Esophagus squamous epithelium (tissue), 4 donors: ENCODE data around the gene ZNF891.

Experiments
- CTCF ChIP-seq, 6 experiments: fragments of 450-650 bp in 4 of 6; fragments of 200-600 bp in 2 of 6; sonication (generic) in 2 of 6; IDR thresholded peaks; one replicate each; pipeline ENCODE4 v1.5.1; 2016 to 2019; ENCODE audit warnings: antibody characterized with exemption in 6 of 6, mild to moderate bottlenecking in 4 of 6, moderate library complexity in 4 of 6
- POLR2A ChIP-seq, 4 donors: fragments of 450-650 bp; IDR thresholded peaks; one replicate each; pipeline ENCODE4 v1.6.1; 2017; ENCODE audit warnings: antibody characterized with exemption in 4 of 4, mild to moderate bottlenecking in 4 of 4, moderate library complexity in 3 of 4

- TF ChIP-seq CTCF (IDR thresholded peaks at IDR 0.05) (no peak), POLR2A (IDR thresholded peaks at IDR 0.05) (no peak)
Measured at GRCh38 chr12:133105620-133106019, 24.5 kb downstream of the ZNF891 start.
